H9 (cell line): ENCODE measurements around the gene SNRPD3. TPM values are rescaled to one million over a fixed set of nuclear protein-coding genes. Genes with fewer than 3 reads are reported as not detected.

Experiments
- DNase-seq: peaks from one replicate; pipeline ENCODE4 v3.0.0-alpha.2; 2017
- H2AFZ ChIP-seq: one replicate; pipeline ENCODE4 v1.6.1; 2013; ENCODE audit warnings: mild to moderate bottlenecking, low read length, control low read depth, moderate library complexity
- H2AK5ac ChIP-seq: 2 replicates; pipeline ENCODE4 v1.6.1; 2013; ENCODE audit warnings: low read length, control low read depth, mixed read lengths; ENCODE audit not compliant: insufficient read length
- H2BK120ac ChIP-seq: one replicate; pipeline ENCODE4 v1.6.1; 2013; ENCODE audit warnings: low read depth, mild to moderate bottlenecking, low read length, control low read depth, inconsistent platforms; ENCODE audit not compliant: poor library complexity, severe bottlenecking
- H2BK12ac ChIP-seq: 2 replicates; pipeline ENCODE4 v1.6.1; 2013; ENCODE audit warnings: low read length, control low read depth, mixed read lengths, low read depth; ENCODE audit not compliant: insufficient read length
- H2BK15ac ChIP-seq: 2 replicates; pipeline ENCODE4 v1.6.1; 2013; ENCODE audit warnings: low read depth, low read length, control low read depth
- H2BK20ac ChIP-seq: one replicate; pipeline ENCODE4 v1.6.1; 2013; ENCODE audit warnings: low read depth, mild to moderate bottlenecking, low read length, control low read depth, inconsistent platforms; ENCODE audit not compliant: poor library complexity, severe bottlenecking
- H2BK5ac ChIP-seq: 2 replicates; pipeline ENCODE4 v1.6.1; 2013; ENCODE audit warnings: low read length, control low read depth, mixed read lengths; ENCODE audit not compliant: insufficient read length
- H3K14ac ChIP-seq: 2 replicates; pipeline ENCODE4 v1.6.1; 2013; ENCODE audit warnings: low read length, control low read depth; ENCODE audit not compliant: insufficient read depth
- H3K18ac ChIP-seq: 2 replicates; pipeline ENCODE4 v1.6.1; 2013; ENCODE audit warnings: low read depth, mild to moderate bottlenecking, mixed read lengths, low read length, control low read depth; ENCODE audit not compliant: insufficient read length
- H3K23ac ChIP-seq: 2 replicates; pipeline ENCODE4 v1.6.1; 2013; ENCODE audit warnings: low read length, control low read depth, mixed read lengths, low read depth; ENCODE audit not compliant: insufficient read length
- H3K23me2 ChIP-seq: 2 replicates; pipeline ENCODE4 v1.6.1; 2013; ENCODE audit warnings: low read depth, mild to moderate bottlenecking, mixed read lengths, low read length, control low read depth; ENCODE audit not compliant: insufficient read length, poor library complexity, severe bottlenecking
- H3K27ac ChIP-seq: 2 replicates; pipeline ENCODE4 v1.5.1; 2013; ENCODE audit warnings: low read length, control low read depth, mixed read lengths, low read depth; ENCODE audit not compliant: insufficient read length
- H3K27me3 ChIP-seq: 2 replicates; pipeline ENCODE4 v1.6.1; 2013; ENCODE audit warnings: low read length, control low read depth, inconsistent platforms; ENCODE audit not compliant: insufficient read depth
- H3K4ac ChIP-seq: 2 replicates; pipeline ENCODE4 v1.6.1; 2013; ENCODE audit warnings: low read depth, mild to moderate bottlenecking, control low read depth, inconsistent platforms, low read length, moderate library complexity
- H3K4me1 ChIP-seq: 2 replicates; pipeline ENCODE4 v1.6.1; 2013; ENCODE audit warnings: low read length, control low read depth, inconsistent platforms; ENCODE audit not compliant: insufficient read depth
- H3K4me2 ChIP-seq: 2 replicates; pipeline ENCODE4 v1.6.1; 2013; ENCODE audit warnings: low read length, control low read depth, mixed read lengths; ENCODE audit not compliant: insufficient read length, insufficient read depth
- H3K56ac ChIP-seq: 2 replicates; pipeline ENCODE4 v1.6.1; 2013; ENCODE audit warnings: low read depth, mild to moderate bottlenecking, mixed read lengths, low read length, control low read depth; ENCODE audit not compliant: insufficient read length
- H3K79me1 ChIP-seq: 2 replicates; pipeline ENCODE4 v1.6.1; 2013; ENCODE audit warnings: low read depth, mild to moderate bottlenecking, moderate library complexity, low read length, control low read depth, inconsistent platforms; ENCODE audit not compliant: insufficient read depth, poor library complexity, severe bottlenecking
- H3K79me2 ChIP-seq: 2 replicates; pipeline ENCODE4 v1.6.1; 2013; ENCODE audit warnings: low read length, control low read depth, inconsistent platforms; ENCODE audit not compliant: insufficient read depth
- H3K9ac ChIP-seq: 2 replicates; pipeline ENCODE4 v1.6.1; 2013; ENCODE audit warnings: low read length, control low read depth, mixed read lengths; ENCODE audit not compliant: insufficient read length; ENCODE audit errors: extremely low read depth
- H3K9me3 ChIP-seq: one replicate; pipeline ENCODE4 v1.6.1; 2013; ENCODE audit warnings: low read depth, low read length, inconsistent platforms; ENCODE audit not compliant: control insufficient read depth
- H3T11ph ChIP-seq: one replicate; pipeline ENCODE4 v1.6.1; 2013; ENCODE audit warnings: mild to moderate bottlenecking, low read length, control low read depth, inconsistent platforms
- H4K20me1 ChIP-seq: one replicate; pipeline ENCODE4 v1.6.1; 2013; ENCODE audit not compliant: control insufficient read depth, insufficient read length, insufficient read depth
- H4K5ac ChIP-seq: 2 replicates; pipeline ENCODE4 v1.6.1; 2013; ENCODE audit warnings: low read depth, mild to moderate bottlenecking, mixed read lengths, low read length, control low read depth; ENCODE audit not compliant: insufficient read length
- H4K8ac ChIP-seq: replicated peaks from 2 replicates; pipeline ENCODE4 v1.6.1; 2013; ENCODE audit warnings: low read length, control low read depth, mixed read lengths, low read depth; ENCODE audit not compliant: insufficient read length
- H4K91ac ChIP-seq: 2 replicates; pipeline ENCODE4 v1.6.1; 2013; ENCODE audit warnings: low read depth, mild to moderate bottlenecking, moderate library complexity, mixed read lengths, low read length, control low read depth; ENCODE audit not compliant: insufficient read length
- H3K27ac Mint-ChIP-seq, 3 experiments: 2 replicates in 2 of 3; 3 replicates in 1 of 3; pipeline ENCODE4 v1.8.0; 2020 to 2021; ENCODE audit warnings: mixed read lengths in 3 of 3, mild to moderate bottlenecking in 1 of 3, moderate library complexity in 1 of 3
- H3K27me3 Mint-ChIP-seq: 2 replicates; pipeline ENCODE4 v1.8.0; 2021; ENCODE audit warnings: low read depth, mild to moderate bottlenecking, moderate library complexity, mixed read lengths
- H3K36me3 Mint-ChIP-seq, 3 experiments: 2 replicates in 2 of 3; 3 replicates in 1 of 3; pipeline ENCODE4 v1.8.0; 2020 to 2021; ENCODE audit warnings: low read depth in 3 of 3, mixed read lengths in 3 of 3; ENCODE audit not compliant: insufficient read depth in 1 of 3
- H3K4me1 Mint-ChIP-seq, 2 experiments: 2 replicates each; pipeline ENCODE4 v1.8.0; 2020; ENCODE audit warnings: mixed read lengths in 2 of 2
- H3K4me3 Mint-ChIP-seq, 2 experiments: 2 replicates in 1 of 2; 3 replicates in 1 of 2; pipeline ENCODE4 v1.8.0; 2020 to 2021; ENCODE audit warnings: mild to moderate bottlenecking in 2 of 2, mixed read lengths in 2 of 2, moderate library complexity in 1 of 2
- H3K9me3 Mint-ChIP-seq, 2 experiments: 2 replicates in 1 of 2; 3 replicates in 1 of 2; pipeline ENCODE4 v1.8.0; 2020; ENCODE audit warnings: mild to moderate bottlenecking in 2 of 2, mixed read lengths in 2 of 2, moderate library complexity in 1 of 2
- CTCF ChIP-seq: fragments of 200-600 bp; sonication (generic); conservative IDR thresholded peaks from 3 replicates; pipeline ENCODE4 v1.8.0; 2021; ENCODE audit warnings: antibody characterized with exemption, mild to moderate bottlenecking
- WGBS: extraction: QIAGEN DNeasy Blood & Tissue Kit; methylation state at CpG from one replicate; pipeline ENCODE4 v1.1.7; 2013; ENCODE audit warnings: missing lambda C conversion rate, low lambda C conversion rate, mixed read lengths; ENCODE audit not compliant: insufficient read length; ENCODE audit errors: extremely low coverage; 5-methylcytosine and 5-hydroxymethylcytosine counted together
- total RNA-seq: library from RNA; stranded (reverse); gene quantifications from 2 replicates; pipeline ENCODE4 v1.2.1, GENCODE V29; 2021

Gene SNRPD3
- total RNA-seq, 1 experiment from 2014 or later = 212 TPM

GRCh38 chr22:24587251-24587650 lies 31.5 kb downstream of the SNRPD3 start:
- Histone ChIP-seq H3K79me2 (no peaks in the 10 kb centered on the region), H2BK20ac (no peak overlapping the region), H2BK12ac (no peak overlapping the region), H3K9me3 (no peaks in the 10 kb centered on the region), H3K18ac (no peak overlapping the region), H2BK15ac (no peak overlapping the region), H3K4ac (no peak overlapping the region), H2BK5ac (no peak overlapping the region), H4K5ac (no peak overlapping the region), H3K27me3 (no peaks in the 10 kb centered on the region), H3K9ac (no peak overlapping the region), H3K4me1 (no peaks in the 10 kb centered on the region), H3K14ac (no peak overlapping the region), H3K56ac (no peak overlapping the region), H3K23ac (no peak overlapping the region), H4K91ac (no peak overlapping the region), H3K27ac (no peak overlapping the region), H3K79me1 (no peaks in the 10 kb centered on the region), H3K4me2 (no peak overlapping the region), H4K20me1 (no peaks in the 10 kb centered on the region), H3K23me2 (no peaks in the 10 kb centered on the region), H2AFZ (no peak overlapping the region), H2BK120ac (no peak overlapping the region), H2AK5ac (no peak overlapping the region), H4K8ac (no peak overlapping the region), H3T11ph (no peak overlapping the region)
- peaks cover 0 to 8% (median 7%) of the 10 kb centered on the region in 3 experiments; a peak in 3 of 7 replicates for H3K36me3 Mint-ChIP-seq
- H3K9me3 Mint-ChIP-seq = no peaks in the 10 kb centered on the region
- no peak for TF ChIP-seq CTCF
- no peaks in the 10 kb centered on the region; the same call in 1 of the 2 replicates for H3K27me3 Mint-ChIP-seq
- H3K4me1 Mint-ChIP-seq = peaks cover 3 to 6% of the 10 kb centered on the region in 2 experiments
- WGBS = no CpG with 5 or more reads among the region's 5 CpGs
- DNase-seq = no peak
- no peak overlapping the region; a peak in 1 of 7 replicates for H3K27ac Mint-ChIP-seq
- no peak overlapping the region for H3K4me3 Mint-ChIP-seq
